ENCODE data around the gene PCDH15. TPM values are rescaled to one million over a fixed set of nuclear protein-coding genes. Genes with fewer than 3 reads are reported as not detected.

Gene PCDH15
- total RNA-seq, 1 experiment from 2014 or later = 0.59 TPM

DNA sequence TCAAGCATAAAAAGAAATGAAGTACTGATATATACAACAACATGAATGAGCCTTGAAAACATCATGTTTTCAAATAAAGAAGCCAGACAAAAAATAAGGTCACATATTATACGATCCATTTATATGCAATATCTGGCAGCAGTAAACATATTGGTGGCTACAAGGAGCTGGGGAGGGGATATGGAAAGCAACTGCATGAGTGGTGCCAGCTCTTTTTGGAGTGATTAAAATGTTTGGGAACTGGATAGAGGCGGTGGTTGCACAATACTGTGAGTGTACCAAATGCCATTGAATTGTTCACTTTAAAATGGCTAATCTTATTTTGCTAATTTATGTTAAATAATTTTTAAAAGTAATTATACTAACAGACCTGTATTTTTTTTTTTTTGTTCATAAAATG is 481.7 kb downstream of the PCDH15 start:
- H3K4me3 Mint-ChIP-seq = no peak overlapping the region
- H3K9me3 Mint-ChIP-seq = peaks cover 19% of the 10 kb centered on the region
- no peak overlapping the region for H3K27ac Mint-ChIP-seq

More for the DNA sequence above, 481.7 kb downstream of the PCDH15 start:
- ChIA-PET CTCF (no interaction called here), POLR2A (interaction anchor here (0.7 kb wide), 1 partner anchor 281 kb away, joined by 3 read pairs; no protein-coding TSS in a partner anchor)
- TF ChIP-seq, protein P1, sequence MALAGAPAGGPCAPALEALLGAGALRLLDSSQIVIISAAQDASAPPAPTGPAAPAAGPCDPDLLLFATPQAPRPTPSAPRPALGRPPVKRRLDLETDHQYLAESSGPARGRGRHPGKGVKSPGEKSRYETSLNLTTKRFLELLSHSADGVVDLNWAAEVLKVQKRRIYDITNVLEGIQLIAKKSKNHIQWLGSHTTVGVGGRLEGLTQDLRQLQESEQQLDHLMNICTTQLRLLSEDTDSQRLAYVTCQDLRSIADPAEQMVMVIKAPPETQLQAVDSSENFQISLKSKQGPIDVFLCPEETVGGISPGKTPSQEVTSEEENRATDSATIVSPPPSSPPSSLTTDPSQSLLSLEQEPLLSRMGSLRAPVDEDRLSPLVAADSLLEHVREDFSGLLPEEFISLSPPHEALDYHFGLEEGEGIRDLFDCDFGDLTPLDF (CRISPR knock-in tag; IDR thresholded peaks at IDR 0.05) = no peak
- TF ChIP-seq TCF7 (CRISPR knock-in tag; IDR thresholded peaks at IDR 0.05; ENCODE audit: low read depth) (no peak), IRF1 (CRISPR knock-in tag; IDR thresholded peaks at IDR 0.05) (no peak), FOXJ3 (CRISPR knock-in tag; IDR thresholded peaks at IDR 0.05; ENCODE audit: borderline replicate concordance) (no peak), ETV6 (CRISPR knock-in tag; IDR thresholded peaks at IDR 0.05) (no peak), ZNF423 (CRISPR knock-in tag; IDR thresholded peaks at IDR 0.05) (no peak), FOXP4 (CRISPR knock-in tag; IDR thresholded peaks at IDR 0.05) (no peak), SP1 (CRISPR knock-in tag; conservative IDR thresholded peaks at IDR 0.05) (no peak), ELF4 (CRISPR knock-in tag; IDR thresholded peaks at IDR 0.05; ENCODE audit: low read depth) (no peak), ESRRA (CRISPR knock-in tag; IDR thresholded peaks at IDR 0.05; ENCODE audit: borderline replicate concordance) (no peak), ZNF396 (CRISPR knock-in tag; IDR thresholded peaks at IDR 0.05; ENCODE audit: borderline replicate concordance) (no peak), OVOL2 (CRISPR knock-in tag; IDR thresholded peaks at IDR 0.05; ENCODE audit: borderline replicate concordance) (no peak), CREB1 (CRISPR knock-in tag; IDR thresholded peaks at IDR 0.05) (no peak), ZSCAN18 (CRISPR knock-in tag; IDR thresholded peaks at IDR 0.05) (no peak), ZBTB21 (CRISPR knock-in tag; IDR thresholded peaks at IDR 0.05; ENCODE audit: borderline replicate concordance) (no peak), NR2C2 (CRISPR knock-in tag; IDR thresholded peaks at IDR 0.05) (no peak)
- TF ChIP-seq, protein P2, sequence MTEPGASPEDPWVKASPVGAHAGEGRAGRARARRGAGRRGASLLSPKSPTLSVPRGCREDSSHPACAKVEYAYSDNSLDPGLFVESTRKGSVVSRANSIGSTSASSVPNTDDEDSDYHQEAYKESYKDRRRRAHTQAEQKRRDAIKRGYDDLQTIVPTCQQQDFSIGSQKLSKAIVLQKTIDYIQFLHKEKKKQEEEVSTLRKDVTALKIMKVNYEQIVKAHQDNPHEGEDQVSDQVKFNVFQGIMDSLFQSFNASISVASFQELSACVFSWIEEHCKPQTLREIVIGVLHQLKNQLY (CRISPR knock-in tag; IDR thresholded peaks at IDR 0.05) = no peak
- TF ChIP-seq, protein P3, sequence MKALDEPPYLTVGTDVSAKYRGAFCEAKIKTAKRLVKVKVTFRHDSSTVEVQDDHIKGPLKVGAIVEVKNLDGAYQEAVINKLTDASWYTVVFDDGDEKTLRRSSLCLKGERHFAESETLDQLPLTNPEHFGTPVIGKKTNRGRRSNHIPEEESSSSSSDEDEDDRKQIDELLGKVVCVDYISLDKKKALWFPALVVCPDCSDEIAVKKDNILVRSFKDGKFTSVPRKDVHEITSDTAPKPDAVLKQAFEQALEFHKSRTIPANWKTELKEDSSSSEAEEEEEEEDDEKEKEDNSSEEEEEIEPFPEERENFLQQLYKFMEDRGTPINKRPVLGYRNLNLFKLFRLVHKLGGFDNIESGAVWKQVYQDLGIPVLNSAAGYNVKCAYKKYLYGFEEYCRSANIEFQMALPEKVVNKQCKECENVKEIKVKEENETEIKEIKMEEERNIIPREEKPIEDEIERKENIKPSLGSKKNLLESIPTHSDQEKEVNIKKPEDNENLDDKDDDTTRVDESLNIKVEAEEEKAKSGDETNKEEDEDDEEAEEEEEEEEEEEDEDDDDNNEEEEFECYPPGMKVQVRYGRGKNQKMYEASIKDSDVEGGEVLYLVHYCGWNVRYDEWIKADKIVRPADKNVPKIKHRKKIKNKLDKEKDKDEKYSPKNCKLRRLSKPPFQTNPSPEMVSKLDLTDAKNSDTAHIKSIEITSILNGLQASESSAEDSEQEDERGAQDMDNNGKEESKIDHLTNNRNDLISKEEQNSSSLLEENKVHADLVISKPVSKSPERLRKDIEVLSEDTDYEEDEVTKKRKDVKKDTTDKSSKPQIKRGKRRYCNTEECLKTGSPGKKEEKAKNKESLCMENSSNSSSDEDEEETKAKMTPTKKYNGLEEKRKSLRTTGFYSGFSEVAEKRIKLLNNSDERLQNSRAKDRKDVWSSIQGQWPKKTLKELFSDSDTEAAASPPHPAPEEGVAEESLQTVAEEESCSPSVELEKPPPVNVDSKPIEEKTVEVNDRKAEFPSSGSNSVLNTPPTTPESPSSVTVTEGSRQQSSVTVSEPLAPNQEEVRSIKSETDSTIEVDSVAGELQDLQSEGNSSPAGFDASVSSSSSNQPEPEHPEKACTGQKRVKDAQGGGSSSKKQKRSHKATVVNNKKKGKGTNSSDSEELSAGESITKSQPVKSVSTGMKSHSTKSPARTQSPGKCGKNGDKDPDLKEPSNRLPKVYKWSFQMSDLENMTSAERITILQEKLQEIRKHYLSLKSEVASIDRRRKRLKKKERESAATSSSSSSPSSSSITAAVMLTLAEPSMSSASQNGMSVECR (CRISPR knock-in tag; IDR thresholded peaks at IDR 0.05; ENCODE audit: borderline replicate concordance) = no peak
- TF ChIP-seq, protein P4, sequence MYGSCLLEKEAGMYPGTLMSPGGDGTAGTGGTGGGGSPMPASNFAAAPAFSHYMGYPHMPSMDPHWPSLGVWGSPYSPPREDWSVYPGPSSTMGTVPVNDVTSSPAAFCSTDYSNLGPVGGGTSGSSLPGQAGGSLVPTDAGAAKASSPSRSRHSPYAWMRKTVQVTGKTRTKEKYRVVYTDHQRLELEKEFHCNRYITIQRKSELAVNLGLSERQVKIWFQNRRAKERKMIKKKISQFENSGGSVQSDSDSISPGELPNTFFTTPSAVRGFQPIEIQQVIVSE (CRISPR knock-in tag; IDR thresholded peaks at IDR 0.05; ENCODE audit: borderline replicate concordance) = no peak
- TF ChIP-seq, protein P5, sequence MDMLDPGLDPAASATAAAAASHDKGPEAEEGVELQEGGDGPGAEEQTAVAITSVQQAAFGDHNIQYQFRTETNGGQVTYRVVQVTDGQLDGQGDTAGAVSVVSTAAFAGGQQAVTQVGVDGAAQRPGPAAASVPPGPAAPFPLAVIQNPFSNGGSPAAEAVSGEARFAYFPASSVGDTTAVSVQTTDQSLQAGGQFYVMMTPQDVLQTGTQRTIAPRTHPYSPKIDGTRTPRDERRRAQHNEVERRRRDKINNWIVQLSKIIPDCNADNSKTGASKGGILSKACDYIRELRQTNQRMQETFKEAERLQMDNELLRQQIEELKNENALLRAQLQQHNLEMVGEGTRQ (CRISPR knock-in tag; IDR thresholded peaks at IDR 0.05) = no peak
- no peak for DNase-seq (ENCODE audit: low spot score)
- H3K4me1 Mint-ChIP-seq = no peaks in the 10 kb centered on the region
- no peaks in the 10 kb centered on the region for H3K27me3 Mint-ChIP-seq (ENCODE audit: low read depth)
- no peak for ATAC-seq
- H3K36me3 Mint-ChIP-seq = 0 out of 2 replicates have a peak, but pooled peaks cover 4% of the 10 kb centered on the region

All from WTC11 (cell line).